GM11168 (cell line): ENCODE data around the gene RAB3A.
"Not testable (repeated sequence)": the region's sequence is repeated elsewhere in the genome, so short reads cannot be mapped to it uniquely, and the experiment has no call there.

ENCODE experiments used
- in situ Hi-C: fragments of 300-500 bp; cut with MboI; formaldehyde crosslinking; loops from one replicate; pipeline ENCODE4 v1.12.0; 2022; ENCODE audit warnings: low sequenced_read_pairs; ENCODE audit not compliant: unreplicated experiment

RAB3A gene

GRCh38 chr19:18172331-18173053 lies 31.4 kb downstream of the RAB3A start:
- in situ Hi-C loops: no loop called here

- in situ Hi-C loops: no loop called here
These were observed 32.1 kb downstream of the RAB3A start for GRCh38 chr19:18171605-18172327.

- in situ Hi-C loops: no loop called here
These were observed 33.1 kb downstream of the RAB3A start for GRCh38 chr19:18170714-18171255.

- in situ Hi-C loops: no loop called here
These were observed 35.0 kb downstream of the RAB3A start for GRCh38 chr19:18168673-18169381.

GRCh38 chr19:18167975-18168645 lies 35.7 kb downstream of the RAB3A start:
- in situ Hi-C loops: no loop called here

GRCh38 chr19:18167011-18167410 lies 36.8 kb downstream of the RAB3A start:
- in situ Hi-C loops: no loop called here

GRCh38 chr19:18165794-18166544 lies 37.9 kb downstream of the RAB3A start:
- in situ Hi-C loops: no loop called here

- in situ Hi-C loops: no loop called here
These were observed 39.8 kb downstream of the RAB3A start for GRCh38 chr19:18164072-18164471.

- in situ Hi-C loops: no loop called here
These were observed 42.2 kb downstream of the RAB3A start for GRCh38 chr19:18161636-18162002.

GRCh38 chr19:18160971-18161635 lies 42.7 kb downstream of the RAB3A start:
- in situ Hi-C loops: no loop called here

- in situ Hi-C loops: no loop called here
These were observed 43.3 kb downstream of the RAB3A start for GRCh38 chr19:18160493-18160970.

GRCh38 chr19:18159810-18160209 lies 44.0 kb downstream of the RAB3A start:
- in situ Hi-C loops: no loop called here

- in situ Hi-C loops: not testable (repeated sequence)
These were observed 44.7 kb downstream of the RAB3A start for GRCh38 chr19:18159059-18159616.

GRCh38 chr19:18158467-18158866 lies 45.4 kb downstream of the RAB3A start:
- in situ Hi-C loops: no loop called here

GRCh38 chr19:18157465-18158063 lies 46.3 kb downstream of the RAB3A start:
- in situ Hi-C loops: no loop called here

GRCh38 chr19:18156841-18157464 lies 46.9 kb downstream of the RAB3A start:
- in situ Hi-C loops: no loop called here

GRCh38 chr19:18156268-18156667 lies 47.6 kb downstream of the RAB3A start:
- in situ Hi-C loops: no loop called here
